Measurements from ENCODE around the gene CRYGB. TPM values are rescaled to one million over a fixed set of nuclear protein-coding genes. Genes with fewer than 3 reads are reported as not detected.
"Not testable (repeated sequence)": the region's sequence is repeated elsewhere in the genome, so short reads cannot be mapped to it uniquely, and the experiment has no call there.

CRYGB gene
- total RNA-seq, 4 donors from 2014 or later: not detected

GRCh38 chr2:208142240-208142924 is 3.6 kb downstream of the CRYGB start:
- TF ChIP-seq CTCF (IDR thresholded peaks at IDR 0.05): no peak
- no peaks in the 10 kb centered on the region for H3K27me3 ChIP-seq
- H3K4me3 ChIP-seq: no peak overlapping the region
- no peaks in the 10 kb centered on the region for H3K9me3 ChIP-seq
- H3K36me3 ChIP-seq: no peaks in the 10 kb centered on the region
- H3K4me1 ChIP-seq: peaks cover 0 to 4% (median 0%) of the 10 kb centered on the region in 4 donors
- H3K27ac ChIP-seq: no peak overlapping the region
- DNase-seq: no peak

GRCh38 chr2:208139447-208139846 is 6.5 kb downstream of the CRYGB start:
- H3K4me1 ChIP-seq: peaks cover 0 to 18% (median 1%) of the 10 kb centered on the region in 4 donors
- H3K36me3 ChIP-seq: no peaks in the 10 kb centered on the region
- no peak overlapping the region for H3K4me3 ChIP-seq
- no peaks in the 10 kb centered on the region for H3K9me3 ChIP-seq
- H3K27ac ChIP-seq: no peak overlapping the region
- TF ChIP-seq POLR2A (IDR thresholded peaks at IDR 0.05) (no peak), CTCF (IDR thresholded peaks at IDR 0.05) (no peak)
- H3K27me3 ChIP-seq: no peaks in the 10 kb centered on the region
- no peak for DNase-seq

GRCh38 chr2:208138334-208138733 is 7.6 kb downstream of the CRYGB start:
- DNase-seq, H3K27ac ChIP-seq, H3K36me3 ChIP-seq, H3K9me3 ChIP-seq, H3K27me3 ChIP-seq, H3K4me3 ChIP-seq: not testable (repeated sequence)
- H3K4me1 ChIP-seq: peaks cover 0 to 20% (median 1%) of the 10 kb centered on the region in 4 donors

- H3K4me1 ChIP-seq: peaks cover 0 to 18% (median 1%) of the 10 kb centered on the region in 4 donors
- TF ChIP-seq CTCF (IDR thresholded peaks at IDR 0.05): no peak
- TF ChIP-seq POLR2A (IDR thresholded peaks at IDR 0.05): no peak
- H3K36me3 ChIP-seq: no peaks in the 10 kb centered on the region
- no peaks in the 10 kb centered on the region for H3K9me3 ChIP-seq
- H3K4me3 ChIP-seq: no peak overlapping the region
- DNase-seq: no peak
- no peaks in the 10 kb centered on the region for H3K27me3 ChIP-seq
- peak overlapping the region in 1 of 4 donors; percentile 81 for H3K27ac ChIP-seq
These were observed 9.3 kb downstream of the CRYGB start for GRCh38 chr2:208136716-208137094.

- TF ChIP-seq POLR2A (IDR thresholded peaks at IDR 0.05) (no peak), CTCF (IDR thresholded peaks at IDR 0.05) (no peak)
- Histone ChIP-seq H3K4me1 (peaks cover 0 to 25% (median 1%) of the 10 kb centered on the region in 4 donors), H3K9me3 (no peaks in the 10 kb centered on the region), H3K27ac (peak overlapping the region in 2 of 4 donors; percentile 37 to 81), H3K27me3 (no peaks in the 10 kb centered on the region), H3K36me3 (no peaks in the 10 kb centered on the region), H3K4me3 (no peak overlapping the region)
- DNase-seq: peak in 2 of 3 donors; percentile 62 to 79
These were observed 9.9 kb downstream of the CRYGB start for GRCh38 chr2:208135794-208136715.

All from Peyer's patch (tissue), 4 donors.